ENCODE results near the gene VCL. TPM values are rescaled to one million over a fixed set of nuclear protein-coding genes. Genes with fewer than 3 reads are reported as not detected.

VCL gene
- total and polyA plus RNA-seq, 9 of the 15 experiments (the other 6 are each of a cell fraction or from before 2014, with no cell fraction given), result 29.8 to 186 (median 76.4) TPM

DNA sequence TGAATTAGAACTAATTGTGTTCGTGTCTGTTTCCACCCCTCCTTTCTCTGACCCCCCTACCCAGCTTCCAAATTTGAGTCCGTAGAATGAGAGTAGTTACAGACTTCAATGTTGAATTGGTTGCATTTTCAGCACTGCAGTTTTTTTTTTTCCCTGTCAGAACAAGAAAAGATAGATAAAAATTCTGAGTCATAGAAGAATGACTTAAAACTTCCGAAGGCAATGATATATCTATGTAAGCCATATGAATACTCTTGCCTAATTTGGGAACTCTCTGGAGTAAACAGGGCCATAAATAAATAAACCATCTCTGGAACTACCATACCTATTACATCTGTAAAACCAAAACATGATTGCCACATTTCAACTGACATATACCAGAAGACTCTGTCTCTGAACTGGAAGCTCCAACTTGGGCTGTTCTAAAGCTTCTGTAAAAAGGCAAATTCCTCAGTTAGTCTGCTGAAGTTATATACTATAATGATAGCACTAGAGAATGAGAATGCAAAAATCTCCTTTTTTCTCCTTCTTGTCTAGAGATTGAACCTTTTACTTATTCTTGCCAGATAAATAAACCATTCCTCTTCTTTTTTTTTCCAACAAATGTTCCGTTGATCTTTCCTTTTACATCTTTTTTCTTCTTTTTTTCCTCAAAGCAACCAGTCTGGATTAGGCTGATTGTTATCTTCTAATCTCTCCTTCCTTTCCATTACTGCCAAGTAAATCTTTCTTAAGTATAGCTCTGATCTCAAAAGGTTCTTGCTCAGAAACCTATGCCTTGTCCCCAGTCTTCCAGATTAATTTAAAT is 23.5 kb downstream of the VCL start (continued):
- TF ChIP-seq HNRNPK (IDR thresholded peaks at IDR 0.05; ENCODE audit: low read depth, low read length, poor library complexity, severe bottlenecking) (no peak), MAFF (IDR thresholded peaks at IDR 0.05; ENCODE audit: low read length) (peak; percentile 62; the same call in 1 of the 2 replicates), NFE2 (IDR thresholded peaks at IDR 0.05; ENCODE audit: low read depth) (peak; percentile 62; the same call in 1 of the 2 replicates), FOXA3 (CRISPR knock-in tag; conservative IDR thresholded peaks at IDR 0.05 in 1 of 2, IDR thresholded peaks at IDR 0.05 in 1 of 2) (peak; percentile 22 to 89; a peak in 3 of 4 replicates), FUS (optimal IDR thresholded peaks at IDR 0.05; ENCODE audit: low read depth, low read length) (no peak)

- Histone ChIP-seq H3K79me2 (ENCODE audit: control insufficient read depth, insufficient read depth, low read length) (peaks cover 92% of the 10 kb centered on the region), H2AFZ (ENCODE audit: low read depth, low read length) (no peak overlapping the region), H3K36me3 (ENCODE audit: control insufficient read depth, insufficient read depth, low read length) (peaks cover 46% of the 10 kb centered on the region), H3K27ac (ENCODE audit: extremely low read depth, low read depth, low read length) (peak overlapping the region; percentile 9; the same call in 2 of the 3 replicates), H3K9me1 (ENCODE audit: control insufficient read depth, insufficient read depth, low read length) (no peaks in the 10 kb centered on the region), H3K4me3 (no peak overlapping the region), H4K20me1 (replicated peaks; ENCODE audit: control insufficient read depth, insufficient read depth, low read length) (0 out of 2 replicates have a peak, but pooled peaks cover 4% of the 10 kb centered on the region), H3K4me2 (ENCODE audit: insufficient read depth, low read length) (no peak overlapping the region), H3K9me3 (replicated peaks; ENCODE audit: control insufficient read depth, insufficient read depth, low read depth, low read length) (no peaks in the 10 kb centered on the region), H3K9ac (ENCODE audit: insufficient read depth in 1 of 2, low read depth in 2 of 2, low read length in 2 of 2) (peak overlapping the region in 1 of 2 experiments; percentile 12; a peak in 1 of 4 replicates), H3K27me3 (ENCODE audit: control insufficient read depth in 2 of 2, insufficient read depth in 2 of 2, low read length in 2 of 2) (no peaks in the 10 kb centered on the region), H3K4me1 (replicated peaks in 1 of 2; ENCODE audit: control insufficient read depth in 2 of 2, insufficient read depth in 2 of 2, low read length in 2 of 2) (peaks cover 22 to 78% of the 10 kb centered on the region in 2 experiments)
- BruUV-seq (replicated peaks), result no TSS peak
- ATAC-seq (no peak), DNase-seq (ENCODE audit: extremely low read depth in 1 of 4, low spot score in 3 of 4) (no peak), FAIRE-seq (no peak)
- ChIA-PET CTCF (ENCODE audit: low intra/inter-chr PET ratio) (no interaction called here), POLR2A (interaction anchor here (1.6 to 1.8 kb wide), 4 partner anchors 8 to 19 kb away, joined by 4 to 7 read pairs (median 5); no protein-coding TSS in a partner anchor)
- in situ Hi-C loops (cut with MboI) (no loop called here), intact Hi-C loops (cut with micrococcal nuclease) (no loop called here)
- 65% methylated on average over 5 of the region's 5 CpGs for WGBS (ENCODE audit: insufficient coverage, low coverage, missing lambda C conversion rate)
- no peak for TF ChIP-seq ZNF431 (CRISPR knock-in tag; IDR thresholded peaks at IDR 0.05)
- 0 out of 2 replicates have a peak, but pooled peaks have one; percentile 40 for TF ChIP-seq THAP12 (CRISPR knock-in tag; IDR thresholded peaks at IDR 0.05)
- TF ChIP-seq, protein P1, sequence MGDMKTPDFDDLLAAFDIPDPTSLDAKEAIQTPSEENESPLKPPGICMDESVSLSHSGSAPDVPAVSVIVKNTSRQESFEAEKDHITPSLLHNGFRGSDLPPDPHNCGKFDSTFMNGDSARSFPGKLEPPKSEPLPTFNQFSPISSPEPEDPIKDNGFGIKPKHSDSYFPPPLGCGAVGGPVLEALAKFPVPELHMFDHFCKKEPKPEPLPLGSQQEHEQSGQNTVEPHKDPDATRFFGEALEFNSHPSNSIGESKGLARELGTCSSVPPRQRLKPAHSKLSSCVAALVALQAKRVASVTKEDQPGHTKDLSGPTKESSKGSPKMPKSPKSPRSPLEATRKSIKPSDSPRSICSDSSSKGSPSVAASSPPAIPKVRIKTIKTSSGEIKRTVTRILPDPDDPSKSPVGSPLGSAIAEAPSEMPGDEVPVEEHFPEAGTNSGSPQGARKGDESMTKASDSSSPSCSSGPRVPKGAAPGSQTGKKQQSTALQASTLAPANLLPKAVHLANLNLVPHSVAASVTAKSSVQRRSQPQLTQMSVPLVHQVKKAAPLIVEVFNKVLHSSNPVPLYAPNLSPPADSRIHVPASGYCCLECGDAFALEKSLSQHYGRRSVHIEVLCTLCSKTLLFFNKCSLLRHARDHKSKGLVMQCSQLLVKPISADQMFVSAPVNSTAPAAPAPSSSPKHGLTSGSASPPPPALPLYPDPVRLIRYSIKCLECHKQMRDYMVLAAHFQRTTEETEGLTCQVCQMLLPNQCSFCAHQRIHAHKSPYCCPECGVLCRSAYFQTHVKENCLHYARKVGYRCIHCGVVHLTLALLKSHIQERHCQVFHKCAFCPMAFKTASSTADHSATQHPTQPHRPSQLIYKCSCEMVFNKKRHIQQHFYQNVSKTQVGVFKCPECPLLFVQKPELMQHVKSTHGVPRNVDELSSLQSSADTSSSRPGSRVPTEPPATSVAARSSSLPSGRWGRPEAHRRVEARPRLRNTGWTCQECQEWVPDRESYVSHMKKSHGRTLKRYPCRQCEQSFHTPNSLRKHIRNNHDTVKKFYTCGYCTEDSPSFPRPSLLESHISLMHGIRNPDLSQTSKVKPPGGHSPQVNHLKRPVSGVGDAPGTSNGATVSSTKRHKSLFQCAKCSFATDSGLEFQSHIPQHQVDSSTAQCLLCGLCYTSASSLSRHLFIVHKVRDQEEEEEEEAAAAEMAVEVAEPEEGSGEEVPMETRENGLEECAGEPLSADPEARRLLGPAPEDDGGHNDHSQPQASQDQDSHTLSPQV (IDR thresholded peaks at IDR 0.05), result peak; percentile 48; the same call in 1 of the 2 replicates
- no peak for TF ChIP-seq LEF1 (IDR thresholded peaks at IDR 0.05)
- TF ChIP-seq ERF (CRISPR knock-in tag; IDR thresholded peaks at IDR 0.05), result no peak
- no peak for TF ChIP-seq SMARCB1 (IDR thresholded peaks at IDR 0.05; ENCODE audit: insufficient read length, low read depth)
- TF ChIP-seq ZKSCAN8 (CRISPR knock-in tag; IDR thresholded peaks at IDR 0.05), result peak; percentile 31; the same call in 1 of the 2 replicates
- 0 out of 4 replicates have a peak, but pooled peaks of 1 of the 2 experiments have one; percentile 13 for TF ChIP-seq FOXA3 (CRISPR knock-in tag; conservative IDR thresholded peaks at IDR 0.05 in 1 of 2, IDR thresholded peaks at IDR 0.05 in 1 of 2)
Measured at GRCh38 chr10:74022926-74023629, 25.2 kb downstream of the VCL start.

Data from K562 (cell line).